DOHH2 (cell line): Measurements from ENCODE around the gene CDH18.

Experiments used
- H3F3A ChIP-seq: fragments of 200-600 bp; sonication (generic), shearing (Covaris generic); 2 replicates; pipeline ENCODE4 v1.6.0; 2016; ENCODE audit warnings: antibody characterized with exemption, mild to moderate bottlenecking; ENCODE audit not compliant: control insufficient read depth, insufficient read depth
- H3K27ac ChIP-seq: fragments of 200-600 bp; sonication (generic); 2 replicates; pipeline ENCODE4 v1.5.1; 2014; ENCODE audit warnings: low read depth, mild to moderate bottlenecking, low read length, moderate library complexity
- H3K27me3 ChIP-seq: fragments of 200-600 bp; sonication (generic); 2 replicates; pipeline ENCODE4 v1.6.1; 2014; ENCODE audit warnings: mild to moderate bottlenecking, low read length, mixed read lengths; ENCODE audit not compliant: control insufficient read depth
- H3K36me3 ChIP-seq: fragments of 200-600 bp; sonication (generic); 2 replicates; pipeline ENCODE4 v1.6.1; 2014; ENCODE audit warnings: mild to moderate bottlenecking, low read length, moderate library complexity, mixed read lengths; ENCODE audit not compliant: control insufficient read depth
- H3K4me1 ChIP-seq: fragments of 200-600 bp; sonication (generic); 2 replicates; pipeline ENCODE4 v1.6.1; 2014; ENCODE audit warnings: mild to moderate bottlenecking, low read length, mixed read lengths; ENCODE audit not compliant: control insufficient read depth
- H3K4me2 ChIP-seq: fragments of 200-600 bp; sonication (generic); 2 replicates; pipeline ENCODE4 v1.6.0; 2014; ENCODE audit warnings: mild to moderate bottlenecking, low read length, moderate library complexity
- H3K4me3 ChIP-seq: fragments of 200-600 bp; sonication (generic); 2 replicates; pipeline ENCODE4 v1.5.1; 2014; ENCODE audit warnings: mild to moderate bottlenecking, low read length, mixed read lengths
- H3K79me2 ChIP-seq: fragments of 200-600 bp; sonication (generic); 2 replicates; pipeline ENCODE4 v1.6.1; 2014; ENCODE audit warnings: mild to moderate bottlenecking, low read length, mixed read lengths; ENCODE audit not compliant: control insufficient read depth
- H3K9me2 ChIP-seq: fragments of 200-600 bp; sonication (generic); replicated peaks from 2 replicates; pipeline ENCODE4 v1.6.1; 2014; ENCODE audit warnings: mild to moderate bottlenecking, low read length, mixed read lengths; ENCODE audit not compliant: control insufficient read depth
- H3K9me3 ChIP-seq: fragments of 200-600 bp; sonication (generic); 2 replicates; pipeline ENCODE4 v1.6.1; 2014; ENCODE audit warnings: antibody characterized with exemption, low read length, mixed read lengths; ENCODE audit not compliant: control insufficient read depth, insufficient read depth
- H4K20me1 ChIP-seq: fragments of 200-600 bp; sonication (generic); 2 replicates; pipeline ENCODE4 v1.6.0; 2014; ENCODE audit warnings: low read depth, mild to moderate bottlenecking, antibody characterized with exemption, low read length, moderate library complexity; ENCODE audit not compliant: control insufficient read depth, insufficient read depth
- EZH2phosphoT487 ChIP-seq: fragments of 200-600 bp; sonication (generic); IDR thresholded peaks from 2 replicates; pipeline ENCODE4 v1.6.1; 2017; ENCODE audit warnings: borderline replicate concordance, mild to moderate bottlenecking, antibody characterized with exemption, low read length, moderate library complexity, mixed read lengths
- TF ChIP-seq, protein P1 (sequence below): fragments of 200-600 bp; sonication (generic); IDR thresholded peaks from one replicate; pipeline ENCODE4 v1.5.1; 2014; ENCODE audit warnings: antibody characterized with exemption, mild to moderate bottlenecking, low read depth, low read length; ENCODE audit not compliant: poor library complexity, severe bottlenecking

CDH18 gene

DNA sequence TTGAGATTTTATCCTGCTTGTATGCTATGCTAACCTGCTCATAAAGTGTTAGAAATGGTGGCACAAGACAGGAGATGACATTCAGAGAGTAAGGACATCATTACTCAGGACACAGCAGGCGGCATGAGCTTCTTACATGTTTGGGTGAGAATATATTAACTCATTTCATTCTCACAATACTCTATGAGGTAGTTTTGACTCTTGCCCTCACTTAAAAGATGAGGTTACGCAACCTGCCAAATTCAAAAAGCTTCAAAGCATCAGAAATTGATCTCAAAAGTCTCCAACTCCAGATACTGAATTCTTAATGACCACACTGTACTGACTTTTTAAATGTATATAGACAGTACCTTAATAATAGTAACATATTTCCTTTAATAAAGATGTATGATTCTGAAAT is 60.8 kb downstream of the CDH18 start:
- Histone ChIP-seq H3K4me1 (no peaks in the 10 kb centered on the region), H3K9me2 (no peaks in the 10 kb centered on the region), H3K36me3 (no peaks in the 10 kb centered on the region), H3F3A (no peaks in the 10 kb centered on the region), H3K4me3 (no peak overlapping the region), H3K9me3 (no peaks in the 10 kb centered on the region), H3K4me2 (no peak overlapping the region), H4K20me1 (no peaks in the 10 kb centered on the region), H3K27me3 (no peaks in the 10 kb centered on the region), H3K79me2 (no peaks in the 10 kb centered on the region), H3K27ac (no peak overlapping the region)
- TF ChIP-seq EZH2phosphoT487, result no peak
- TF ChIP-seq, protein P1, sequence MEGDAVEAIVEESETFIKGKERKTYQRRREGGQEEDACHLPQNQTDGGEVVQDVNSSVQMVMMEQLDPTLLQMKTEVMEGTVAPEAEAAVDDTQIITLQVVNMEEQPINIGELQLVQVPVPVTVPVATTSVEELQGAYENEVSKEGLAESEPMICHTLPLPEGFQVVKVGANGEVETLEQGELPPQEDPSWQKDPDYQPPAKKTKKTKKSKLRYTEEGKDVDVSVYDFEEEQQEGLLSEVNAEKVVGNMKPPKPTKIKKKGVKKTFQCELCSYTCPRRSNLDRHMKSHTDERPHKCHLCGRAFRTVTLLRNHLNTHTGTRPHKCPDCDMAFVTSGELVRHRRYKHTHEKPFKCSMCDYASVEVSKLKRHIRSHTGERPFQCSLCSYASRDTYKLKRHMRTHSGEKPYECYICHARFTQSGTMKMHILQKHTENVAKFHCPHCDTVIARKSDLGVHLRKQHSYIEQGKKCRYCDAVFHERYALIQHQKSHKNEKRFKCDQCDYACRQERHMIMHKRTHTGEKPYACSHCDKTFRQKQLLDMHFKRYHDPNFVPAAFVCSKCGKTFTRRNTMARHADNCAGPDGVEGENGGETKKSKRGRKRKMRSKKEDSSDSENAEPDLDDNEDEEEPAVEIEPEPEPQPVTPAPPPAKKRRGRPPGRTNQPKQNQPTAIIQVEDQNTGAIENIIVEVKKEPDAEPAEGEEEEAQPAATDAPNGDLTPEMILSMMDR, result no peak

DNA sequence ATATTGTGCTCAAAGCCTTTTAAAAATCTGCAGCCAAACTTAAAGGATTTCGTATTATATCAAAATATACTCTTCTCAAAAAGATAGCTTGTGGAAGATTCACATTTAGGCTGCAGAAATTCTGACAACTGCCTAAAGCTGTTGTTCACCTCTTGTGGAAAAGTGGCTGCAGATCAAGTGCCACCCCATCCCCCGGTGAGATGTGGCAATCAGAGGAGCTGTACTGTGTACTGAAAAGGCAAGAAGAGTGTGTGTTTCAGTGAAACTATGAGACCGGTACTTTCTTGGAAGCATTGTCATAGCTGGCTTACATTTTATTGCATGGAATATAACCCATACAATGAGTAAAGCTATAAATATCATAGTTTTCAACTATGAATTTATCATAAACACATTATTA is 64.3 kb downstream of the CDH18 start:
- H3K4me2 ChIP-seq, result no peak overlapping the region
- H3K27me3 ChIP-seq, result no peaks in the 10 kb centered on the region
- no peaks in the 10 kb centered on the region for H3F3A ChIP-seq
- TF ChIP-seq, protein P1, result no peak
- TF ChIP-seq EZH2phosphoT487, result no peak
- no peak overlapping the region for H3K27ac ChIP-seq
- H3K4me1 ChIP-seq, result no peaks in the 10 kb centered on the region
- H3K9me3 ChIP-seq, result no peaks in the 10 kb centered on the region
- H3K4me3 ChIP-seq, result no peak overlapping the region
- no peaks in the 10 kb centered on the region for H3K9me2 ChIP-seq
- no peaks in the 10 kb centered on the region for H4K20me1 ChIP-seq
- H3K79me2 ChIP-seq, result no peaks in the 10 kb centered on the region
- H3K36me3 ChIP-seq, result no peaks in the 10 kb centered on the region

DNA sequence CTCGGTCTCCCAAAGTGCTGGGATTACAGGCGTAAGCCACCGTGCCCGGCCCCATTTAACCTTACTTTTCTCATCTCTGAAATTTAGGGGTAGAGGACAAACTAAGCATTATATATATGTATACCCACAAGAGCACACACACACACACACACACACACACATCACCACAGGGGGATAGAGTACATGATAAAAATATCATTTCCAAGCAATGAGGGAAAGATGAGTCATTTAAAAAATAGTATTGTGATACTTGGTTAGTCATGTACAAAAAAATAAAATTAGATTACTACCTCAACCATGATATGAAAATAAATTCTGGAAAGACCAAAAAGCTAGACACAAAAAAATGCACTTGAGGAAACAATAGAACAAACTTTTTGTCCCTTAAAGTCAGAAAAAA is 67.2 kb downstream of the CDH18 start:
- no peaks in the 10 kb centered on the region for H3K9me3 ChIP-seq
- no peaks in the 10 kb centered on the region for H3K36me3 ChIP-seq
- no peaks in the 10 kb centered on the region for H4K20me1 ChIP-seq
- H3K4me3 ChIP-seq, result no peak overlapping the region
- no peaks in the 10 kb centered on the region for H3K4me1 ChIP-seq
- H3F3A ChIP-seq, result no peaks in the 10 kb centered on the region
- no peak for TF ChIP-seq EZH2phosphoT487
- TF ChIP-seq, protein P1, result no peak
- no peak overlapping the region for H3K4me2 ChIP-seq
- no peaks in the 10 kb centered on the region for H3K79me2 ChIP-seq
- no peaks in the 10 kb centered on the region for H3K9me2 ChIP-seq
- no peak overlapping the region for H3K27ac ChIP-seq
- H3K27me3 ChIP-seq, result no peaks in the 10 kb centered on the region

DNA sequence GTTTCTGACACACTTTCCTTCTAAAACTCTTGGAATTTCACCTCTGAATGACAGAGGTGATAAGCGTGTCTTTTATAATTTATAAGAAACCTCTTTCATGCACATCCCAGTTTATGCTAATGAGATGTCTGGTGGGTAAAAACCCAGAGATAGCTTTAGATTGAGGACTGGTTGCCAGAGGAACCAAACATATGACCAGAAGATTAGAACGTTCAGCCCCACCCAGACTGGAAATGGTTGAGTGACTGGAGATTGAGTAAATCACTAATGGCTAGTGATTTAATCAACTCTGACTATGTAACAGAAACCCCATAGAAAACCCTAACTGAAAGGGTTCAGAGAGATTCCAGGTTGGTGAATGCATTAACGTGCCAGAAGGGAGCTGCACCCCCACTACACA is 69.2 kb downstream of the CDH18 start:
- Histone ChIP-seq H3K27me3 (no peaks in the 10 kb centered on the region), H3K4me3 (no peak overlapping the region), H3K9me3 (no peaks in the 10 kb centered on the region), H3K4me1 (no peaks in the 10 kb centered on the region), H3K27ac (no peak overlapping the region), H3K4me2 (no peak overlapping the region), H3K9me2 (no peaks in the 10 kb centered on the region), H3K79me2 (no peaks in the 10 kb centered on the region), H3F3A (no peaks in the 10 kb centered on the region), H3K36me3 (no peaks in the 10 kb centered on the region), H4K20me1 (no peaks in the 10 kb centered on the region)
- no peak for TF ChIP-seq EZH2phosphoT487
- TF ChIP-seq, protein P1, result no peak
